Upper lobe of left lung (tissue), 6 donors: ENCODE data around the gene RAI14. TPM values are rescaled to one million over a fixed set of nuclear protein-coding genes. Genes with fewer than 3 reads are reported as not detected.
A peak's percentile ranks its signal among the peaks of the same experiment; 100 is the strongest.
"Not testable (repeated sequence)": the region's sequence is repeated elsewhere in the genome, so short reads cannot be mapped to it uniquely, and the experiment has no call there.

Experiments
- ATAC-seq, 2 donors: fragments of 200-7000 bp; cut with Tn5 transposase; one replicate each; pipeline ENCODE4 v1.9.1; 2022; ENCODE audit warnings: mild to moderate bottlenecking in 2 of 2, moderate library complexity in 2 of 2; ENCODE audit not compliant: low FRiP score in 2 of 2
- DNase-seq, 2 donors: peaks; one replicate each; pipeline ENCODE4 v3.0.0-alpha.2; 2019 to 2020
- H3K27ac ChIP-seq, 4 donors: fragments of 200-600 bp; sonication (generic); one replicate each; pipeline ENCODE4 v1.5.1; 2016 to 2019
- H3K27me3 ChIP-seq, 4 donors: fragments of 200-600 bp; sonication (generic); one replicate each; pipeline ENCODE4 v1.5.1; 2017 to 2019
- H3K36me3 ChIP-seq, 4 donors: fragments of 200-600 bp; sonication (generic); one replicate each; pipeline ENCODE4 v1.5.1; 2016 to 2019
- H3K4me1 ChIP-seq, 4 donors: fragments of 200-600 bp; sonication (generic); one replicate each; pipeline ENCODE4 v1.5.1; 2018 to 2019
- H3K4me3 ChIP-seq, 4 donors: fragments of 200-600 bp; sonication (generic); one replicate each; pipeline ENCODE4 v1.5.1; 2017 to 2019; ENCODE audit warnings: mild to moderate bottlenecking in 2 of 4, moderate library complexity in 1 of 4
- H3K9me3 ChIP-seq, 4 donors: fragments of 200-600 bp; sonication (generic); one replicate each; pipeline ENCODE4 v1.5.1; 2018 to 2019
- CTCF ChIP-seq, 6 experiments: fragments of 450-650 bp in 4 of 6; fragments of 200-600 bp in 2 of 6; sonication (generic) in 2 of 6; IDR thresholded peaks; one replicate each; pipeline ENCODE4 v1.5.1; 2016 to 2019; ENCODE audit warnings: antibody characterized with exemption in 6 of 6
- EP300 ChIP-seq, 4 donors: sonication (generic); formaldehyde crosslinking; IDR thresholded peaks; one replicate each; pipeline ENCODE4 v1.5.1; 2017; ENCODE audit warnings: antibody characterized with exemption in 4 of 4, control low read depth in 2 of 4
- POLR2A ChIP-seq, 4 donors: fragments of 450-650 bp; IDR thresholded peaks; one replicate each; pipeline ENCODE4 v1.5.1; 2016 to 2017; ENCODE audit warnings: antibody characterized with exemption in 4 of 4, mild to moderate bottlenecking in 2 of 4
- POLR2AphosphoS5 ChIP-seq, 2 donors: sonication (generic); formaldehyde crosslinking; IDR thresholded peaks; one replicate each; pipeline ENCODE4 v1.5.1; 2017; ENCODE audit warnings: antibody characterized with exemption in 2 of 2
- WGBS, 2 donors: methylation state at CpG; one replicate each; pipeline ENCODE4 v1.1.5; 2017 to 2018; 5-methylcytosine and 5-hydroxymethylcytosine counted together
- total RNA-seq, 6 donors: library from RNA; depleted of rRNA in 4 of 6; stranded (reverse); fragments of >200 nt in 4 of 6; gene quantifications; one replicate each; pipeline versions ENCODE4 v1.1.0 to v1.2.1, GENCODE V29; 2016 to 2021
- donor health status: DM: no; HTN: no; CAD: no; lungs with moderate emphysema.
- donor health status: DM: no; HTN: yes; CAD: no; lungs with severe emphysema.

Gene RAI14
- total RNA-seq, 6 donors from 2014 or later, result 34.0 to 88.6 (median 67.9) TPM

GRCh38 chr5:34775886-34776285 lies 119.8 kb downstream of the RAI14 start:
- no peak for DNase-seq
- 83 to 89% methylated on average over 1 of the region's 1 CpG for WGBS, 2 donors

GRCh38 chr5:34778091-34778850 lies 122.1 kb downstream of the RAI14 start:
- H3K36me3 ChIP-seq, result no peaks in the 10 kb centered on the region
- H3K4me1 ChIP-seq, result no peaks in the 10 kb centered on the region
- no peak for DNase-seq
- no peak for TF ChIP-seq POLR2AphosphoS5 (IDR thresholded peaks at IDR 0.05)
- no peak for TF ChIP-seq EP300 (IDR thresholded peaks at IDR 0.05)
- no peak for TF ChIP-seq CTCF (IDR thresholded peaks at IDR 0.05)
- ATAC-seq, result no peak
- H3K27ac ChIP-seq, result no peak overlapping the region
- H3K9me3 ChIP-seq, result peaks cover 0 to 5% (median 0%) of the 10 kb centered on the region in 4 donors
- no peaks in the 10 kb centered on the region for H3K27me3 ChIP-seq
- H3K4me3 ChIP-seq, result no peak overlapping the region
- WGBS, 2 donors, result 92 to 94% methylated on average over 8 of the region's 8 CpGs

More at GRCh38 chr5:34775886-34776285, 119.8 kb downstream of the RAI14 start:
- ATAC-seq, result no peak
- H3K36me3 ChIP-seq, result no peaks in the 10 kb centered on the region
- no peaks in the 10 kb centered on the region for H3K27me3 ChIP-seq
- no peaks in the 10 kb centered on the region for H3K9me3 ChIP-seq
- no peak overlapping the region for H3K4me3 ChIP-seq
- TF ChIP-seq POLR2AphosphoS5 (IDR thresholded peaks at IDR 0.05), result no peak
- TF ChIP-seq POLR2A (IDR thresholded peaks at IDR 0.05), result no peak
- TF ChIP-seq CTCF (IDR thresholded peaks at IDR 0.05), result no peak
- no peak for TF ChIP-seq EP300 (IDR thresholded peaks at IDR 0.05)
- no peak overlapping the region for H3K27ac ChIP-seq
- H3K4me1 ChIP-seq, result peaks cover 0 to 14% (median 8%) of the 10 kb centered on the region in 4 donors

- 93 to 100% methylated on average over 4 of the region's 4 CpGs for WGBS, 2 donors
- not testable (repeated sequence) for DNase-seq, H3K27me3 ChIP-seq, H3K27ac ChIP-seq, H3K4me1 ChIP-seq, ATAC-seq, H3K4me3 ChIP-seq, H3K36me3 ChIP-seq
- peaks cover 0 to 13% (median 1%) of the 10 kb centered on the region in 4 donors for H3K9me3 ChIP-seq
Measured at GRCh38 chr5:34783892-34784291, 127.8 kb downstream of the RAI14 start.

- ATAC-seq (no peak), DNase-seq (no peak)
- no peak overlapping the region for H3K4me3 ChIP-seq
- peaks cover 0 to 11% (median 1%) of the 10 kb centered on the region in 4 donors for H3K9me3 ChIP-seq
- H3K27ac ChIP-seq, result no peak overlapping the region
- no peaks in the 10 kb centered on the region for H3K36me3 ChIP-seq
- no peak for TF ChIP-seq EP300 (IDR thresholded peaks at IDR 0.05)
- peaks cover 0 to 9% (median 6%) of the 10 kb centered on the region in 4 donors for H3K4me1 ChIP-seq
- no peaks in the 10 kb centered on the region for H3K27me3 ChIP-seq
- 92 to 93% methylated on average over 6 of the region's 6 CpGs for WGBS, 2 donors
Measured at GRCh38 chr5:34787035-34787434, 130.9 kb downstream of the RAI14 start.

GRCh38 chr5:34789021-34789531 lies 132.9 kb downstream of the RAI14 start:
- no peak for TF ChIP-seq POLR2AphosphoS5 (IDR thresholded peaks at IDR 0.05)
- TF ChIP-seq POLR2A (IDR thresholded peaks at IDR 0.05), result no peak
- no peak for TF ChIP-seq EP300 (IDR thresholded peaks at IDR 0.05)
- no peak for TF ChIP-seq CTCF (IDR thresholded peaks at IDR 0.05)
- no peak overlapping the region for H3K4me3 ChIP-seq
- H3K36me3 ChIP-seq, result no peaks in the 10 kb centered on the region
- peaks cover 0 to 8% (median 1%) of the 10 kb centered on the region in 4 donors for H3K9me3 ChIP-seq
- DNase-seq (no peak), ATAC-seq (peak in 1 of 2 donors; percentile 88)
- 50 to 51% methylated on average over 5 of the region's 5 CpGs for WGBS, 2 donors
- no peak overlapping the region for H3K27ac ChIP-seq
- H3K27me3 ChIP-seq, result no peaks in the 10 kb centered on the region
- peaks cover 0 to 9% (median 6%) of the 10 kb centered on the region in 4 donors for H3K4me1 ChIP-seq
